GM18507 (cell line): ENCODE results near the gene VAV3.

ENCODE experiments used
- DNase-seq: peaks from one replicate; pipeline ENCODE4 v3.0.0; 2011; ENCODE audit warnings: low read depth; ENCODE audit not compliant: insufficient read length; ENCODE audit errors: extremely low spot score
- FAIRE-seq: peaks from 2 replicates; lab custom pipeline; 2011; peaks lifted over from hg19 to GRCh38; lab: Jason Lieb, UNC

VAV3 gene

DNA sequence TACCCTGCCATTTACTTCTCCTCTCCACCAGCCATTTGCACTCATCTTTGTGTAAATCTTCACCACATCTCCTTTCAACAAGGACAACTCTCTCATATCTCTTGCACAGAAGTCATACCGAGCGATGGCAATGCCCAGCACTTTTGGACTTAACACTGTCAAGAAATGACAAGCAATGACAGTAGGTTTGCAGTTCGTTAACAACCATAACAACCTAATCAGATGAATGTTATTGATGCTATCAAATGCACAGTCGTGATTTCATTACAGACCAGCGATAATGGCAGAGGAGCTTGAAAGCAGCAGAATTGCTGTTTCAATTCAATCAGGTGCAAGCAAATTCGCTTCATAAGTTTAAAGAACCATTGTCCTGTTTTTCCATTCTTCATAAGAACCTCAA lies 390.9 kb downstream of the VAV3 start:
- DNase-seq (no peak), FAIRE-seq (no peak)

DNA sequence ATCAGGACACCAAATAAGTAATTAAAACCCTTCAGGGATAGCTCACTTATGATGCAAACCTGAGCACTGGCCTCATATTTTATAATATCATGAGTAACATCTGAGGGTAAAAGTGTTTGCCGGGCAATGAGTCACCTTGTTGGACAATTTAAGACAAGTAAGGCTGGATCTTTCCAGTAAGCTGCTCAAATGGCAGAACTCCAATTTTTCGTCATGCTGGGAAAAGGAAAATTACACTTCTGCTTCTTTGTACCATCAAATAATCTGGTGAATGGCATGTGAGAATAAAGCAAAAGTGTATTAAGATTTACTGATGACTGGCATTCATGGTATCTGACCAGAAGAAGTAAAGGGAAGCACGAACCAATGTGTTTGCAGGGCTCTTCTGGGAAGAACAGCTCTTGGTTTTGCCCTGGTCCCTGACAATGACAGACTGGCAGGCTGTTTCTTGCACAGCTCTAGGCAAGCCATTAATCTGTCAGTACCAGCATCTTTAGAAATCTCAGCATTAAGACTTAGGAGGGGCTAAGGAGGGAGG lies 392.2 kb downstream of the VAV3 start:
- DNase-seq (no peak), FAIRE-seq (no peak)

DNA sequence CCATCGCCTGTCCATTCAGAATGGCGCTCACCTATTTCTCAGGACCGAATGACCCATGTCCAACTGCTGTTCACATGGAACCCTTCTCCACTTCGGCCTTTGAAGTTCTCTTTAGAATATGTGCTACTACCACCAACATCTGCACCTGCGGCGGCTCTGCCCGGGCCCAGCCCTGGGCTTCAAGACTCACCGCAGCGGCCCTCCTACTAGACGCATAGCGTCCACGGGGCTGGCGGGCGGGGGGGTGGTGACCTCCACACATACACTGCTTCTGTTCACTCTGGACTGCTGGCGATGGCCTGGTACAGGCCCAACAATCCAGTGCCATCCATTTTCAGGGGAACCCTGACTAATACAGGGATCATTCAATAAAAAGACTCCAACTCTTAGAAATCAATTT lies 394.2 kb downstream of the VAV3 start:
- FAIRE-seq (no peak), DNase-seq (no peak)

DNA sequence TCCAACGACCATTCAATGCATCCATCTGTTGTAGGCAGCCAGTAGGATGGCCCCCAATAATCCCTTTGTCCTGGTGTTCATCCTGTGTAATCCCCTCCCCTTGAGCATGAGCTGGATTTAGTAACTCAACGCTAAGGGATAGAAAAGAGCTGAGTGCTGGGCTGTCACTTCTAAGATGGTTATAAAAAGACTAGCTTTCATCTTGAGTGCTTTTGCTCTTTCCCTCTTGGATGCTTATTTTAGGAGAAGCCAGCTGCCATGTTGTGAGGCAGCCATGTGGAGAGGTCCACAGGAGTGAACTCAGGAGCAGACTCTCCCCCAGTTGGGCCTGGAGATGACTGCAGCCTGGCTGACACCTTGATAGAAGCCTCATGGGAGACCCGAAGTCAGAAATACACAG lies 401.5 kb downstream of the VAV3 start:
- FAIRE-seq (no peak), DNase-seq (no peak)

DNA sequence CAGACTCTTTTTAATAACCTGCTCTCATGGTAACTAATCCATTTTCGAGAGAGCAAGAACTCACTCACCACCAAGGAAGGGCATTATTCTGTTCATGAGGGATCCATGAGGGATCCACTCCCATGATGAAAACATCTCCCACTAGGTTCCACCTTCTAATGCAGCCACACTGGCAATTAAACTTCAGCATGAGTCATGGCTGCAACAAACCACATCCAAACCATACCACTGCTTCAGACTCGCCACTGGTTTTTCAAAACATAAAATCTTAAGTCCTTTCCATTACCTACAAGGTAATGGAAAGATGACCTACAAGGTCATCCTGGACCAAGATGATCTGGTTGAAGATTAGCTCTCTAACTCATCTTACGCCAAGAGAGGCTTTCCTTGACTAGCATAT lies 405.1 kb downstream of the VAV3 start:
- FAIRE-seq = no peak

DNA sequence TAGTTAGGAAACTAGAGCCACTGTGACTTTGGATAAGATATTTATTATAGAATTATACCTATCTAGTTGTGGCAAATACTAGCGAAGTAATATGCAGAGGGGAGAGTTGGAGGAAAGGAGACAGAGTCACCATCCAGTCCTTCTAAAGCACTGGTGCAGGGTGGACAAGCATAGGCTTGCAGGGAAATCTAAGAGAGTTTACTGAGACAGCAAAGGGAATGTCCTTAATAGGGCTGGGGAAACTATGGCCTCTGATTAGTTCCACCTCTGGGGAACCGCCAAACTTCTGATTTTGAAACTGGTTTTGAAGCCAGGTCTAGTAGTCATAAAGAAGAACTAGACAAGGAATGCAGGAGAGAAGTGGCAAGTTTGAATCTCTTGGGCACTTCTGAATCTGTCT lies 407.9 kb downstream of the VAV3 start:
- no peak for DNase-seq
- FAIRE-seq = no peak

More for the DNA sequence above, 405.1 kb downstream of the VAV3 start:
- DNase-seq = no peak

DNA sequence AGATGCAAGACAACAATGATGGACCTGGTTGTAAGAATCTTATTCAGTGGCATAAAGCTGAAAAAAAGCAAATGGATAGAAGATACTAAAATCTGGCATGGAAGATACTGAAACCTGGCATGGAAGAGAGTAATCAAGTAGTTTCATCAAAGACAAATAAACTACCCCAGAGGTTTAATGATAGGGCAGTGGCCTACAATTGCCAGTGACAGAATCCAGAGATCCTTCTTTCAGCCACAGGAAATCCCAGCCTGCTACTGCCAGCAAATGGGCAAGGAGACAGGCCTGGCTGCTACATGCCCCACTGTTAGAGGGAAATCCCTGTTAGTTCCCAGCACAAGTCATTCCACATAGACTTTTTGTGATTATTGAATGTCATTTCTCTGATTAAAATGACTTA lies 409.4 kb downstream of the VAV3 start:
- FAIRE-seq (no peak), DNase-seq (no peak)

DNA sequence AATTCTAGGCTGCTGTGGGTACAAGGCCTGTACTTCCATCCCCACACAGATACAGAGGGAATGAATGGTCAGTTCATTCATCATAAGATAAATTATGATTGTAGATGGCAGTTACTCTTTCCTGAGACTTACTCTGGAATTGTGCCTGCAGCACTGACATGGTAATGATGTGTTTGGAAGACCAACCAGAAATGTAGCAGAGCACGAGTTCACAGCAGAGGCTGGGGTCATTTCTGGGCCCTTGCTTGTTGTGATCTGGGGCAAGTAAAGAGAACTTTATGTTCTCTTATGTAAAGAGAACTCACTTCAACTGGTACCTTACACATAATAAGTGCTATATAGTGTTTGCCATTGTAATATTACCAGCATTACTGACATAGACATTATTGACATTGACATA lies 412.2 kb downstream of the VAV3 start:
- no peak for DNase-seq
- no peak for FAIRE-seq

DNA sequence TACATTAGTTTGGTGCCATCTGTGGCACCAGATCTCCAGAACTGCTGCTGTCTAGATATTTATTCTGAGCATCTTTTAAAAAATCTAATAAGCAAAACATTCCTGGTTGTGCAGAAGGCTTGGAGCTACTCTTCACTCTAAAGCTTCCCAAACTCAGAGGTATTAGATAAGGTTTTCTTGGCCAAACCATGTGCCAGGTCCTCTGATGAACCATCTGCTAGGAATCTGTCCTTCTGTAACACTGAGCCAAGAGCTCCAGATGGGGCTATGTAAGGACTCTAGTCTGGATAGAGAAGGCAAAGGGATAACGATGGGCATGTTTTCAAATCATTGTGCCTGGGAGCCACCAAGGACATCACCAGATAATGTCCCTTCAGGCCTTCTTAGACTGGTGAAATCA lies 413.5 kb downstream of the VAV3 start:
- FAIRE-seq (no peak), DNase-seq (no peak)

DNA sequence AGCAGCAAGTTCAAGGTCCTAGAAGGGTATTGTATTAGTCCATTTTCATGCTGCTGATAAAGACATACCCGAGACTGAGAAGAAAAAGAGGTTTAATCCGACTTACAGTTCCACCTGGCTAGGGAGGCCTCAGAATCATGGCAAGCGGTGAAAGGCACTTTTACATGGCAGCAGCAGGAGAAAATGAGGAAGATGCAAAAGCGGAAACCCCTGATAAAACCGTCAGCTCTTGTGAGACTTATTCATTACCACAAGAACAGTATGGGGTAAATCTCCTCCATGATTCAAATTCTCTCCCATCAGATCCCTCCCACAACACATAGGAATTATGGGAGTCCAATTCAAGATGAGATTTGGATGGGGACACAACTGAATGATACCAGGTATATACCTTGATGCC lies 414.6 kb downstream of the VAV3 start:
- no peak for FAIRE-seq

DNA sequence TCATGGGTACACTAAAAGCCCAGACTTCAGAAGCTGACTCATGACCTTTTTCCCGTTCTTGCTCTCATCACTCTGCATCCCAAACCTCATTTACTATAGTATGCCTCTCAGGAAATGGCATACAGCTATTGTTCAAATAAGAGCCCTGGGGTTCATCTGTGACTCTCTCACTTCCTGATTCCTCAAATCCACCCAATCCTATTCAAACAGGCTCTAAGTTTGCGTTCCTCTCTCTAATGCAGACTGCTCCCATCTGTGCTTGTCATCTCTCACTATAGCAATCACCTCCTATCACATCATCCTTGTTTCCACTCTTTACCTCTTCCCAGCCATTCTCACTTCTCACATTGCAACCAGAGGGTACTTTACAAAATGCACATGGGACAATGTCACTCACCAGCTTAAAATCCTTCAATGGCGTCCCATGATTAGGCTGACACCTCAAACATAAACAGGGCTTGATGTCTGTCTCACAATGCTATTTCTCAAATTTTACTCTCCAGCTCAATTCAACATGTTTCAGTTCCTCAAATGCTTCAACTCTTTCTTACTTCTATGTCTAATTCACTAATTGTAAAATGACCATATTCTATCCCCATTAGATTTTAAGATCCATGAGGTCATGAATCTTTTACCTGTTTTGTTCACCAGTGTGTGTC lies 415.7 kb downstream of the VAV3 start:
- no peak for FAIRE-seq

More for the DNA sequence above, 414.6 kb downstream of the VAV3 start:
- no peak for DNase-seq

DNA sequence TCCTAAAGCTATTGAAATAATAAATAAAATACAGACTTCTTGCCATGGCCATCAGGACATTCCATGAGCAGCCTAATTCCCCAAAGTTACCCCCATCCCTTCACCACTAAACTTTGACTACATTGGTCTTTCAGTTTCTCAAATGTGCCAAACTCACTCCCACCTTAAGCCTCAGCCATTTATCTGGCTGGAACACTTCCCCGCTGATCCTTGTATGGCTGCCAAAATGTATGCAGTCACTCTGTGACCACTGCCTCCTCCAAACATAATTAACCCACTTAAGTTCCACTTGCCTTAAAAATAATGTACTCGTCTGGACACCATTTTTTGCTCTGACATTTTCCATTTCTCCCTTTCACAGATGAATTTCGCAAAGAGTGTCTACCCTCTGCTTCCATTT lies 416.7 kb downstream of the VAV3 start:
- FAIRE-seq = no peak
- no peak for DNase-seq

More for the DNA sequence above, 415.7 kb downstream of the VAV3 start:
- no peak for DNase-seq

DNA sequence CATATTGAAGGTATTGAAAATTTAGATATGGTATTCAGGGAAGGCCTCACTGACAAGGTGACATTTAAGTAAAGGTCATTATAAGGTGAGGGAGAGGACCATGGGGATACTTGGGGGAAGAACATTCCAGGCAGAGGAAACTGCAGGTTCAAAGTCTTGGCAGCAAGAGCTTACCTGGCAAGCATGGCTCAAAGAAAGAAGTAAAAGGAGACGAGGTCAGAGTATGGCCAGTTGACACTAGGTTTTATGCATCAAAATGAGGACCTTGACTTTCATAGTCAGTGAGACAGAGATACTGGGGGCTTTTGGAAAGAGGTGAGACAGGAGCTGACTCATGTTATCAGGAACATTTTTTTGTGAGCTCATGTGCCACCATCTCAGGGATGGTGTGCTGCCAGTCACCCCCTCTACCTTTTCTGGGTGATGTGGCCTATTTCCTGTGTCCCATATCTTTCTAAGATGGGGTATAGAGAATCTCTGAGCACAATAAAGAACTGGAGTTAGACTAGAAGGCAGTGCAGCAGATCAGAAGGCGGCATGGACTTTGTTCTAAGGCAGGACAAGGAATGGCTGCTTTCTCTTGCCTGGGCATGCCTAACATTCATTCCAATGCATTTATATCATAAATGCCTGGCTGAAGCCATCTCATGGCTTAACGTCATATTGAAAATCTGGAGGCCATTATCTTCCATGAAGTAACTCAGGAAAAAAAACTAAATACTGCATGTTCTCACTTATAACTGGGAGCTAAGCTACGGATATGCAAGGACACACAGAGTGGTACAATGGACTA lies 417.4 kb downstream of the VAV3 start:
- DNase-seq (no peak), FAIRE-seq (no peak)

DNA sequence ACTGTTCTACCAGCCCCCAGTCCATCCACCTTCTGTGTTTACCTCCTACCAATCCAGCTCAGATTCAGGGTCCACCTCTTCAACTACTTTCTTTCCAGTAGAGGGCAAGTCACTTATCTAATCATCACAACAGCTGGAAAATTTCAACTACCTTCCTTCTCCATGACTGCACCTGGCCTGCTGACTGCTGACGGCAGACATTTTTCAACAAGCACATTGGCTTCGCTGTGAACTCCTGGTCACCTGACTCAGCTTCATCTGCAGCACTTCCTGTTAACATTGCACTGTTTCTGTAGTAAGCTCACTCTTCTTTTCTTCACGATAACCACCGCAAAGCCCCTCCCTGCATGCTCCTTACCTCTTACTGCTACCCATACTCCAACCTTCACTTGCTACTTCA lies 418.4 kb downstream of the VAV3 start:
- DNase-seq (no peak), FAIRE-seq (no peak)

DNA sequence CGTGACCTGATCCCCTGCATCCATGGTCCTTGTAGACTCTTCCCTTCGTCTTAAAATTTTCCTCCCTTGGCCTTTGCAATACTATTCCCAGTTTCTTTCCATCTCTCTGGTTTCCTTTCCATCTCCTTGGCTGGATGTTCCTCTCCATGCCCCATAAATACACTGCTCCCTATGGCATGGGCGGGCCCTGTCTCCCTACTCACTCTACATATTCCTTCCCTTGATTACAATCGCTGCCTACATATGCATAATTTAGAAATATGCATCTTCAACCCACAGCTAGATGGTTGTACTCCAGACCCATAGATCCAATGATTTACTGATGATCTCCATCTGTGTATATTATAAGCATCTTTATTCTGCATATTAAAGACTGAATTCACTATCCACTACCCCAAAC lies 419.1 kb downstream of the VAV3 start:
- no peak for FAIRE-seq
- no peak for DNase-seq

DNA sequence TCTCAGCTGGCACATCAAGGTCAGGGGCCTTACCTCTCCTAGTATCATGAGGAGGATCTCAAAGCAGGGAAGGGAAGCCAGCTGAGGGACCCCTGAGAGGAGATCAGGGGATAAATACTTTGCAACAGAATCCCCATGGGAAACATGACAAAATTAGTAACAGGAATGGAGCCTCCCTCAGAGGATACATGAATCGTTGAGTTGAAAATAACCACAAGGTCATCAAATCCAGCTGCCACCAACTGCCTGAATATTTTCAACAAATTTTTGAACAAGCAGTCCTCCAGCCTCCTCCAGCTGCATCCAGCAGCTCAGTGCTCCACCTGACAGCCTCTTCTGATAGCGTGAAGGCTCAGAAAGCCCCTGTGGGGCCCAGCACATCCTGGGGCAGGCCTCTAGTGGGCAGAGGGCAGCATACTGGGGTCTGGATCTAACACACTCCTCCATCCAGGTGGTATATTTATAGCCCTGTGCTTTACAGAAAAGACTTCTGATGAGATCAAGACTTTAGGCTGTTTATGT lies 419.9 kb downstream of the VAV3 start:
- no peak for FAIRE-seq
- DNase-seq = no peak

DNA sequence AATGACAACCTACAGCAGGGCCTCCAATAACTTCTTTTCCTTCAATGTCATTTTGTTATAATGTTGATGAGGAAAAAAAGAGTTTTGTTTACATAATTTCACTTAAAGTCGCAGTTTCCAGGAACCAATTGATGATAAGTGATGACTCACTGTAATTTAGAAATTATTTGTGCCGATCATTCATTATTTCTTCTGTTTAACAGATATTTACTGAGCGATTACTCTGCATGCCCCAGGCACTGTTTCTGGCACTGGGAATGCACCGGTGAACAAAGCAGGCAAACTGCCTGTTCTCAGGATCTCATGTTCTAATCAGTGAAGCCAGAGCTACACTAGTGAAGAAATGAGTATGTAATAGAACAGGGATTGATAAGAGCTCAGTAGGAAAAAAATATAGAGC lies 420.7 kb downstream of the VAV3 start:
- DNase-seq (no peak), FAIRE-seq (no peak)

DNA sequence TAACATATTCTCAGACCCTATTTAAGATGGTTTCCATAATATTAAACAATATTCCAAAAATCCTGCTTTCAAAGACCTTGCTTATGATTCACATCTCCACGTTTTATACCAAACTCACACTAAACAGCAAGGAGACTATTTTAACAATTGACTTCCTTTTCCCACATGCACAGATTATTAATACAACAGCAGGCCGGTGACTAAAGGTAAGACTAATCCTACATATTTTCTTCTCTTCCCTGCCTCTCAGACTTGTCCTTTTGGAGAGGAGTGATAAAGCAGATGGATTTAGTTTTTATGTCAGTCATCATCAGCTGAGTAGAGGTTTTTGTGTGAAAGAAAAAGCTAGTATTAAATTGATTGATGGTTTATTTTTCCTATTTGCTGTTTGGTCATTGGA lies 423.6 kb downstream of the VAV3 start:
- DNase-seq (no peak), FAIRE-seq (no peak)

DNA sequence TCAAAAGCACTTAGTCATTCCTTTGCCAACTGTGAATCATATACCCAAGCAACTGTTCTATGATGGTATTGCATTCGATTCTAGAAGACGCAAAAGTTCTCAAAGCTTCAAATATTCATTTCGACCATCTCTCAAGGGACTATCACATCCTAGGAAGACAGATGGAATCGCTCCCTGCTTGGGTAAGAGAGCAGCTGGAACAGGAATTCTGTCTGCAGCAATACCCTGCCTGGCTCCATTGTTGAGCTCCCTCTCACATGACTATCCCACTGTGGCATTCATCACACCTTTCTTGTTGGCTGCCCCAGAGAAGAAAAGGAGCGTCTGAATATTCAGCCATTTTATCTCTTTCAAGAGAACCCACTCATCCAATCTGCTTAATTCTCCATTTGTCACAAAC lies 426.5 kb downstream of the VAV3 start:
- no peak for DNase-seq
- no peak for FAIRE-seq

DNA sequence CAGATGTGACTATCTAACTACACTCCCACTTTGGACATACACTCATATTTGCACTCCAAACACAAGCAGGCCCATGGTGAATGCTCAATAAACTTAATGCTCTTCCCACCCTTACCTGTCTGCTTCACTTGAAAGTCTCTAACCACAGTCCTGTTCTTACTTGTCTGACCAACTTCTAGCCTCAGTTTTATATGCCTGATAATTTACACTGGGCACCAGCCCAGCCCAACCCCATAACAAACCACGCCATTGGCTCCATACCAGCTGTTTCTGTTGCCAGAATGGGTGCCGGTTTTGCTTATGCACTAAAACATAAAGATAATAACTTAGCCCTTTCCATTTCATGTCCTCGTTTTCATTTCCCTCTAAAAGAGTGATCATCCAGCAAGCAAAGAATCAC lies 428.7 kb downstream of the VAV3 start:
- FAIRE-seq (no peak), DNase-seq (no peak)

DNA sequence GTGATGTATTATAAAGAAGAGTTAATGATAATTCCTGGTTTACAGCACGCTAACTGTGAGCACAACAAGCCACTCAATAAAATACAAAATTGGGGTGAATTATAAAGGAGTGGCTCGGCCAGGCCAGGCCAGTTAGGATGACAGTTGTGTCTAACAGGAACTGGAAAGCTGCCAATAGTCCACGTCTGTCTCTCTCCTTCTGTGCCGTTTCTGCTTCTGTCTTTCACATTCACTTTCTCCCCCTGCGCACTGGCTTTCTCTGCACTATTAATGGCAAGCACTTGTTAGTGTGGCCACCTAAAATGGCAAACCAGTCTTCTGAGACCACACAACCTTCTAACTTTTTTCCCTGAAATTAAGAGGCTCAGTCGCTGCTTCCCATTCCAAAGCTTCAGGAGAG lies 429.9 kb downstream of the VAV3 start:
- FAIRE-seq (no peak), DNase-seq (no peak)
